ENCODE measurements around the gene SOX6.

GRCh38 chr11:16363706-16364105 is 7.4 kb upstream of the SOX6 start:
- TF ChIP-seq, protein P1, sequence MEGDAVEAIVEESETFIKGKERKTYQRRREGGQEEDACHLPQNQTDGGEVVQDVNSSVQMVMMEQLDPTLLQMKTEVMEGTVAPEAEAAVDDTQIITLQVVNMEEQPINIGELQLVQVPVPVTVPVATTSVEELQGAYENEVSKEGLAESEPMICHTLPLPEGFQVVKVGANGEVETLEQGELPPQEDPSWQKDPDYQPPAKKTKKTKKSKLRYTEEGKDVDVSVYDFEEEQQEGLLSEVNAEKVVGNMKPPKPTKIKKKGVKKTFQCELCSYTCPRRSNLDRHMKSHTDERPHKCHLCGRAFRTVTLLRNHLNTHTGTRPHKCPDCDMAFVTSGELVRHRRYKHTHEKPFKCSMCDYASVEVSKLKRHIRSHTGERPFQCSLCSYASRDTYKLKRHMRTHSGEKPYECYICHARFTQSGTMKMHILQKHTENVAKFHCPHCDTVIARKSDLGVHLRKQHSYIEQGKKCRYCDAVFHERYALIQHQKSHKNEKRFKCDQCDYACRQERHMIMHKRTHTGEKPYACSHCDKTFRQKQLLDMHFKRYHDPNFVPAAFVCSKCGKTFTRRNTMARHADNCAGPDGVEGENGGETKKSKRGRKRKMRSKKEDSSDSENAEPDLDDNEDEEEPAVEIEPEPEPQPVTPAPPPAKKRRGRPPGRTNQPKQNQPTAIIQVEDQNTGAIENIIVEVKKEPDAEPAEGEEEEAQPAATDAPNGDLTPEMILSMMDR (IDR thresholded peaks at IDR 0.05): no peak
- no peak for TF ChIP-seq POLR2A (IDR thresholded peaks at IDR 0.05)
